GM12874 (cell line): ENCODE measurements around the gene RASGRF1.

ENCODE experiments used
- CTCF ChIP-seq: IDR thresholded peaks from 2 replicates; pipeline ENCODE4 v1.5.1; 2011; ENCODE audit warnings: low read depth, mild to moderate bottlenecking, control low read depth, low read length, moderate library complexity; ENCODE audit not compliant: insufficient read depth

RASGRF1 gene

DNA sequence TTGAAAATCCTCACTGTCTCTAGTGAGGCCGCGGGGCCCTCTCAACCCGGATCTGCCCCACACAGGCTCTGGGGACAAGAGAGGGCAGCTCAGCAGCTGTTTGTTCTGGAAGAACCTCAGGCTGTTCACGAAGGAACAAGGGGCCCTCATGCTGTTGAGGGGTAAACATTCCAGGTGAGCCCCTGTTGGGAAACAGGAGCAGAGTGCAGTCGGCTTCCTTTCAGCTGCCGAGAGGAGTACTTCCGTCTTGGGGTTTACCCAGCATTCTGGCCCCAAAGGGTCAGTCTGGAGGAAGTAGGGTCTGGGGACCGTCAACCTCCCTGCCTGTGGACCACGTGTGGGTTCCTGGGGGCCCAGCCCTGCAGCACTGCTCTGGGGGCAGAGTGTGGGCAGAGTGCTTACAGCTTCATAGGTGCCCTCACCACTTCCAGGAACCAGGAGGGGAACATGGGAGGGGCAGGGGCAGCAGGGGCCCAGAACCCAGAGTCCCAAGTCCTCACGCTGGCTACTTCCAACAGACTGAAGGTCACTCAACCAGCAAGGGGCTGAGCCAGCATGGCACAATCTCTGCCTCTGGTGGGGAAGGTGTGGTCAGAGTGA lies 96.5 kb downstream of the RASGRF1 start:
- no peak for TF ChIP-seq CTCF

- TF ChIP-seq CTCF = no peak
Observed at GRCh38 chr15:78993257-78993930, 97.2 kb downstream of the RASGRF1 start.

DNA sequence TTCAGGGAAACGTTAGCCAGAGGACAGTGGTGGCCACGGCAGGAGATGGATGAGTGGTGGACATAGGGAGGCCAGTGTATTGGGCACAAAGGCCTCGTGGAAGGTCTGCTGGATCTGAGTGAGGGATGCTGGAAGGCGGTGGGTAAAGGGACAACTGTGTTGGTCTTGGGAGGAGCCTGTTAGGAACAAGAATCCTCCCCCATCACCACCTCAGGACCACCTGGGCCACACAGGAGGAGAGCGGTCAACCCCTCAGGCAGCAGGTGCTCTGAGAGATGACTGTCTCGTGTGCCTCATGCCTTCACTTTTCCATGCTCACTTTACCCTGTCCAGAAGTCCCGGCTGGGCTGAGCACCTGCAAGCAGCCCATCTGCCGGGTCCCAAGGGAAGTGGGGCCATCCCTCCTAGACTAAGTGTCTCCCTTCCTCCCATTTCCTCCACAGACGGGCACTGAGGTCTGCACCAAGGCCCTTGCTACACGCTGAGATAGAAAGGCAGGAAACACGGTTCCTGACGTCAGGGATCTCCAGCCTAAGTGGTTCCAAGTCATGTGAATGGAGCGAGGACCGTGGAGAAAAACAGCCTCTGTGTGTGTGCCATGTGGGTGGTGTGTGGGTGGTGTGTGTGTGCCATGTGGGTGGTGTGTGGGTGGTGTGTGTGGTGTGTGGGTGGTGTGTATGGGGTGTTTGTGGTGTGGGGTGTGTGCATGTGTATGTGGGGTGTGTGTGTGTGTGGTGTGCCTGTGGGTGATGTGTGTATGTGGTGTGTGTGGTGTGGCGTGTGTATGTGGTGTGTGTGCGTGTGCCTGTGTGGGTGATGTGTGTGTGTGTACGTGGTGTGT lies 97.9 kb downstream of the RASGRF1 start:
- TF ChIP-seq CTCF = no peak

DNA sequence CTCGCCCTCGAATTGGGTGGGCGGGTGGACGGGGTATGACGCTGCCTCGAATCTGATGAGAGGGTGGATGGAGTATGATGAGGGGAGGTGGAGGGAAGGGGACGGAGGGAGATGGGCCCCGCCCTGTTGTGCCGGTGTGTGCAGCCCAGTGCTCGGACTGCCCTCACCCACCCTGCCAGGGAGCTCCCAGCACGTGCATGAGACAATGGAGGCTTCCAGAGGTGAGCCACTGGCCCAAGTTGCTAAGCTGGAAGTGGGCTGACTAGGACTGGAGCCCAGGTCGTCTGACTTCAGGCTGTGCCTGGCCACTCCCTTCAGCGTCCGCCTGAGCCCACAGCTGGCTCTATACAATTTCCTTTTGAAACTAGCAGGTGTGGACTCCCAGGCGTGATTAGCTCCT lies 98.7 kb downstream of the RASGRF1 start:
- TF ChIP-seq CTCF = no peak

DNA sequence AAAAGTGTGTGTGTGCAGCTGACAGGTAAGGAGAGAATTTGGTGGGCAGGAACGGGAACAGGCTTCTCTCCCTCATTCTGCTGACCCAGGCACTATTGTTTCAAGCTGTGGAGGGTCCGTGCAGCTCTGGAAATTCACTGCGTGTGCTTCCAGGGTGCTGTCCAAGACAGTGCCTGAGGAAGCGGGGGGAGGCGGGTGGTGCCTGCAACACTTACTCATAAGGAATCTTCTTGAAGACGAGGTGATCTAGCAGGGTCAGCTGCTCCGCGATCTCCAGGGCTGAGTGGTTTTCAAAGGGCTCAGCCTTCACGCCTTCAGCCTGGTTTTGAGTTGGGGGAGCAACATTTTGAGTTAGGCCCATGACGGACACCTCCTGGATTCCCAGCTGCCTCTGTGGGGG lies 99.1 kb downstream of the RASGRF1 start:
- no peak for TF ChIP-seq CTCF

DNA sequence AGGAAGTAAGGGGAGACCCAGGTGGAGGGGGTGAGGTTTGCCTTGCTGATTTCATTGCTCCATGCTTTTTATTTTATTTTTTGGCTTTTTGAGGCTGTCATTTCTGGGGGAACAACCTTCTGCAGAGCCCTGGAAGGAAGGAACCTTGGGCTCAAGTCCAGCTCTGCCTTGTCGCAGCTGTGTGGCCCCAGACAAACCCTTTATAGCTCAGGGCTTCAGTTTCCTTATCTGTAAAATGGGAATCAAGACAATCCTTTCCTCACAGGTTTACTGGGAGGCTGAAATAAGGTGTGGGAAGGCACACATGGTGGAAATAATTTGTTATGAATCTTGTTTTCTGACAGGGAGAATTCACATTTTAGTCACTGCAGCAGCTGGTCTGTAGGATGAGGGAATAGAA lies 100.3 kb downstream of the RASGRF1 start:
- TF ChIP-seq CTCF = no peak

GRCh38 chr15:78989701-78990240 lies 100.8 kb downstream of the RASGRF1 start:
- no peak for TF ChIP-seq CTCF
